ENCODE data around the gene UPF1. TPM values are rescaled to one million over a fixed set of nuclear protein-coding genes. Genes with fewer than 3 reads are reported as not detected.

Gene UPF1
- total RNA-seq, 3 donors from 2014 or later (not counting 1 experiment from before 2014, with no cell fraction given) = 123 to 140 (median 138) TPM

DNA sequence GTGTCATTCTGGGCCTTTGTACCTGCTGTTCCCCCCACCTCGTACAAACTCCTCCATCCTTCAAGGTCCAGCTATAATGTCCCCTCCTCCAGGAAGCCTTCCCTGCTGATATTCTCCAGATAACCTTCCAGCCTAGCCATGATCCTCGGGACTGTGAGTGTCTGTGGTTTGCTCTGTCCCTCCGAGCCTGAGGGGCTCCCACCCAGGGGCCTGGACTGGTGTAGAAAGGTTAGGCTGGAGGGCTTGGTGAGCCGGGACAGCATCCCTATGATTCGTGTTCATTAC is 37.8 kb upstream of the UPF1 start:
- Histone ChIP-seq H3K27me3 (ENCODE audit: control insufficient read depth, insufficient read depth, low read length) (peaks cover 34% of the 10 kb centered on the region), H3K27ac (ENCODE audit: low read length) (no peak overlapping the region), H3K9me3 (ENCODE audit: control insufficient read depth, insufficient read depth, low read length) (no peaks in the 10 kb centered on the region), H3K4me3 (ENCODE audit: low read length) (no peak overlapping the region), H3K36me3 (ENCODE audit: control insufficient read depth, insufficient read depth, low read length) (no peaks in the 10 kb centered on the region), H3K4me1 (ENCODE audit: control insufficient read depth, insufficient read depth, low read length) (peaks cover 19% of the 10 kb centered on the region)
- Mint-ChIP-seq H3K4me3 (no peak overlapping the region), H3K36me3 (no peaks in the 10 kb centered on the region), H3K27ac (no peak overlapping the region), H3K27me3 (ENCODE audit: low read depth in 2 of 2) (peaks cover 44 to 46% of the 10 kb centered on the region in 2 donors), H3K4me1 (peaks cover 13 to 20% of the 10 kb centered on the region in 2 donors), H3K9me3 (no peaks in the 10 kb centered on the region)
- ATAC-seq (no peak), DNase-seq (no peak)
- intact Hi-C loops (cut with micrococcal nuclease) = no loop called here
- TF ChIP-seq, protein P1, sequence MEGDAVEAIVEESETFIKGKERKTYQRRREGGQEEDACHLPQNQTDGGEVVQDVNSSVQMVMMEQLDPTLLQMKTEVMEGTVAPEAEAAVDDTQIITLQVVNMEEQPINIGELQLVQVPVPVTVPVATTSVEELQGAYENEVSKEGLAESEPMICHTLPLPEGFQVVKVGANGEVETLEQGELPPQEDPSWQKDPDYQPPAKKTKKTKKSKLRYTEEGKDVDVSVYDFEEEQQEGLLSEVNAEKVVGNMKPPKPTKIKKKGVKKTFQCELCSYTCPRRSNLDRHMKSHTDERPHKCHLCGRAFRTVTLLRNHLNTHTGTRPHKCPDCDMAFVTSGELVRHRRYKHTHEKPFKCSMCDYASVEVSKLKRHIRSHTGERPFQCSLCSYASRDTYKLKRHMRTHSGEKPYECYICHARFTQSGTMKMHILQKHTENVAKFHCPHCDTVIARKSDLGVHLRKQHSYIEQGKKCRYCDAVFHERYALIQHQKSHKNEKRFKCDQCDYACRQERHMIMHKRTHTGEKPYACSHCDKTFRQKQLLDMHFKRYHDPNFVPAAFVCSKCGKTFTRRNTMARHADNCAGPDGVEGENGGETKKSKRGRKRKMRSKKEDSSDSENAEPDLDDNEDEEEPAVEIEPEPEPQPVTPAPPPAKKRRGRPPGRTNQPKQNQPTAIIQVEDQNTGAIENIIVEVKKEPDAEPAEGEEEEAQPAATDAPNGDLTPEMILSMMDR (IDR thresholded peaks at IDR 0.05) = no peak
- WGBS (ENCODE audit: insufficient coverage) = 78% methylated on average over 5 of the region's 5 CpGs

DNA sequence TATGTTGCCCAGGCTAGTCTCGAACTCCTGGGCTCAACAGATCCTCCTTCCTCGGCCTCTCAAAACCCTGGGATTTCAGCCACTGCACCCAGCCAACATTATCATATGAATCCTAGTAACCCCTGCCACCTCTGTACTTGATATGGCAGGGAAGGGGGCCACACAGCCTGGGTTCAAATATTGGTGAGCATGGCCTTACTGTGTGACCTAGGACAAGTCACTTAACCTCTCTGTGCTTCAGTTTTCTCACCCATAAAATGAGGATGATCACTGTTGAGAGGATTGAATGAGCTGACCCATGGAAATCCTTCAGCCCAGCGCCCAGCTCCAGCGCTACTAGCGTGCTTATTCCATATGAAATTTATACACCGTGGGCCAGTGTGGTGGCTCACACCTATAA is 37.1 kb upstream of the UPF1 start:
- Histone ChIP-seq H3K4me1 (ENCODE audit: control insufficient read depth, insufficient read depth, low read length) (peaks cover 12% of the 10 kb centered on the region), H3K4me3 (ENCODE audit: low read length) (no peak overlapping the region), H3K27ac (ENCODE audit: low read length) (no peak overlapping the region), H3K9me3 (ENCODE audit: control insufficient read depth, insufficient read depth, low read length) (no peaks in the 10 kb centered on the region), H3K27me3 (ENCODE audit: control insufficient read depth, insufficient read depth, low read length) (peaks cover 32% of the 10 kb centered on the region), H3K36me3 (ENCODE audit: control insufficient read depth, insufficient read depth, low read length) (no peaks in the 10 kb centered on the region)
- intact Hi-C loops (cut with micrococcal nuclease) = no loop called here
- no peak overlapping the region for H3K27ac Mint-ChIP-seq
- peaks cover 37 to 39% of the 10 kb centered on the region in 2 donors for H3K27me3 Mint-ChIP-seq (ENCODE audit: low read depth in 2 of 2)
- 92% methylated on average over 5 of the region's 6 CpGs for WGBS (ENCODE audit: insufficient coverage)
- H3K4me1 Mint-ChIP-seq = peaks cover 7 to 13% of the 10 kb centered on the region in 2 donors
- H3K4me3 Mint-ChIP-seq = no peak overlapping the region
- ATAC-seq = no peak
- no peak for DNase-seq
- H3K36me3 Mint-ChIP-seq = no peaks in the 10 kb centered on the region
- H3K9me3 Mint-ChIP-seq = no peaks in the 10 kb centered on the region
- TF ChIP-seq, protein P1 (IDR thresholded peaks at IDR 0.05) = no peak

DNA sequence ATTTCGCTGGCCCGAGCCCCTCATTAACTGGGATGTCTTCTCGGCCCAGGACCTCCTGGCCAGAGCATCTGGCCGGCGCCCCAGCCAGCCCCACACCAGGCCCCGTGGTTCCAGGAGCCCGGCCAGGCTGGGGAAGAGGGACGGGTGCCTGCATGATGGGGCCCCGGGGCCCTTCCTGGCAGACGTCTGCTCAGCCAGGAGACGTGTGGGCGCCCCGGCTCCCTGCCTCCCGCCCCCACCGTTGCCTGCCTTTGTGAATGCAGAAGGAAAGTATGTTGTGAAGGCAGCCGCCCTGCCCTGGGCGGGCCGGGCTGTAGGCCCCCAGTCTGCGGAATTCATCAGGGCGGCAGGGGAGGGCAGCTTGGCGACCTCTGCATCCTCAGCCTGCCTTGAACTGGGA is 36.2 kb upstream of the UPF1 start:
- 15% methylated on average over 21 of the region's 21 CpGs for WGBS (ENCODE audit: insufficient coverage)
- Histone ChIP-seq H3K27me3 (ENCODE audit: control insufficient read depth, insufficient read depth, low read length) (peaks cover 30% of the 10 kb centered on the region), H3K4me3 (ENCODE audit: low read length) (no peak overlapping the region), H3K36me3 (ENCODE audit: control insufficient read depth, insufficient read depth, low read length) (no peaks in the 10 kb centered on the region), H3K4me1 (ENCODE audit: control insufficient read depth, insufficient read depth, low read length) (peaks cover 4% of the 10 kb centered on the region), H3K27ac (ENCODE audit: low read length) (no peak overlapping the region), H3K9me3 (ENCODE audit: control insufficient read depth, insufficient read depth, low read length) (no peaks in the 10 kb centered on the region)
- ATAC-seq (no peak), DNase-seq (no peak)
- intact Hi-C loops (cut with micrococcal nuclease) = no loop called here
- TF ChIP-seq, protein P1 (IDR thresholded peaks at IDR 0.05) = no peak
- Mint-ChIP-seq H3K36me3 (no peaks in the 10 kb centered on the region), H3K4me3 (no peak overlapping the region), H3K27ac (no peak overlapping the region), H3K4me1 (peaks cover under 1 to 4% of the 10 kb centered on the region in 2 donors), H3K27me3 (ENCODE audit: low read depth in 2 of 2) (peaks cover 30 to 32% of the 10 kb centered on the region in 2 donors), H3K9me3 (no peaks in the 10 kb centered on the region)

DNA sequence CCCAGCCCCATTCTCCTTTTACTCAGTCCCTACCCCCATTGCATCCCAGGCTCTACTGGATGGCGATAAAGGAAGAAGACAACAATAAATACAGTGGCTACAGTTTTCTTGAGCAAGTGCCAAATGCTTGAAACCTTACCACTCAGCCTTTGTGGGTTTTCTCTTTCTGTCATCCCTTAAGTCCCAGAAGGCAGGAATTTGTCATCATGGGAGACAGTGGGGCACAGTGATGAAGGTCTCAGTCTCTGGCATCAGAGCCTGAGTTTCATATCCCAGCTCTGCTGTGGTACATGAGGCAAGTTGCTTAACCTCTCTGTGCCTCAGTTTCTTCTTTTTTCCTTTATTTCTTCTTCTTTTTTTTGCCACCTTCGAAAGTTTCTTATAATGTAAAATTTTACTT is 35.5 kb upstream of the UPF1 start:
- no peaks in the 10 kb centered on the region for H3K9me3 ChIP-seq (ENCODE audit: control insufficient read depth, insufficient read depth, low read length)
- Mint-ChIP-seq H3K9me3 (no peaks in the 10 kb centered on the region), H3K36me3 (no peaks in the 10 kb centered on the region), H3K4me3 (no peak overlapping the region), H3K4me1 (no peaks in the 10 kb centered on the region), H3K27me3 (ENCODE audit: low read depth in 2 of 2) (peaks cover 27 to 28% of the 10 kb centered on the region in 2 donors), H3K27ac (no peak overlapping the region)
- 83% methylated on average over 1 of the region's 2 CpGs for WGBS (ENCODE audit: insufficient coverage)
- no peaks in the 10 kb centered on the region for H3K36me3 ChIP-seq (ENCODE audit: control insufficient read depth, insufficient read depth, low read length)
- H3K27ac ChIP-seq (ENCODE audit: low read length) = no peak overlapping the region
- DNase-seq (no peak), ATAC-seq (no peak)
- TF ChIP-seq, protein P1 (IDR thresholded peaks at IDR 0.05) = no peak
- no peak overlapping the region for H3K4me3 ChIP-seq (ENCODE audit: low read length)
- H3K27me3 ChIP-seq (ENCODE audit: control insufficient read depth, insufficient read depth, low read length) = peaks cover 24% of the 10 kb centered on the region
- intact Hi-C loops (cut with micrococcal nuclease) = no loop called here
- H3K4me1 ChIP-seq (ENCODE audit: control insufficient read depth, insufficient read depth, low read length) = no peaks in the 10 kb centered on the region
